ENCODE data around the gene CACNA1C. TPM values are rescaled to one million over a fixed set of nuclear protein-coding genes. Genes with fewer than 3 reads are reported as not detected.
A peak's percentile ranks its signal among the peaks of the same experiment; 100 is the strongest.

The CACNA1C gene
- total RNA-seq, 2 donors from 2014 or later, result 0.86 to 6.3 TPM

DNA sequence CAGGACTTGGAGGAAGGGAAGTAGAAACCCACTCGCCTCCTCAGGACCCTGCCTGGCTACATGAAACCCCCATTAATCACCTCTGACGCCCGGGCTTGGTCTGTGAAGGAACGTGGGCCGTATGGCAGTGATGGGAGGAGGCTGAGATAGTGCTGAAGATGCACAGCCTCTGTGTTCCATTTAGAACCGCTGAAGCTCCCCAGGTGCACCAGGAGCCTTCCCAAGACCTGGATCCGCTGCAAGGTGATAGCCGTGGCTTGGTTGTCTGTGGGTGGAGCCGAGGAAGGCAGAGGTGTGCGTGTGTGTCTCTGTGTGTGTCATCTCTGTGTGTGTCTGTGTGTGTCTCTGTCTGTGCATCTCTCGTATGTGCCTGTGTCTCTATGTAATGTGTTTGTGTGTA, 293.1 kb downstream of the CACNA1C start:
- H3K27me3 Mint-ChIP-seq (ENCODE audit: insufficient read depth), result peaks cover 16% of the 10 kb centered on the region
- 81 to 87% methylated on average over 7 to 11 of the region's 11 CpGs for WGBS, 2 experiments (ENCODE audit: insufficient coverage in 1 of 2, insufficient read length in 1 of 2)
- no peak overlapping the region for H3K27ac ChIP-seq (ENCODE audit: low read depth, low read length)

DNA sequence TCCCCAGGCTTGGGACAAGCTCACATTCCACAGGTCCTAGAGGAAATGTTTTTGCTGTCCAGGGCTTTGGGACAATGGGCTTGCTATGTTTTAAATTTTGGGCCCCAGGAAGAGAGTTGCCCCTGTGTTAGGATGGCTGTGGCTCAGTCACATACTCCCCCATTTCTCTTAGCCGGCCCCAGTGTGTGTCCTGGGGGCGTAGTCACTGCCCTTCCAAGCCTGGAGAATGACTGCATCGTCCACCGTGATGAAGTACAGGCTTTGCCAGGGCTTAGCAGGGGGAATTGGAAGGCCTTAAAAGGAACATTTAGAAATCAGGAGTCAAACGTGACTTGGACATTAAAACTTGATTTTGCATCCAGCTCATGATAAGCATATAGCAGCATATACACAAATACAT, 293.6 kb downstream of the CACNA1C start:
- no peaks in the 10 kb centered on the region for H3K36me3 Mint-ChIP-seq (ENCODE audit: low read depth)
- TF ChIP-seq, protein P1, sequence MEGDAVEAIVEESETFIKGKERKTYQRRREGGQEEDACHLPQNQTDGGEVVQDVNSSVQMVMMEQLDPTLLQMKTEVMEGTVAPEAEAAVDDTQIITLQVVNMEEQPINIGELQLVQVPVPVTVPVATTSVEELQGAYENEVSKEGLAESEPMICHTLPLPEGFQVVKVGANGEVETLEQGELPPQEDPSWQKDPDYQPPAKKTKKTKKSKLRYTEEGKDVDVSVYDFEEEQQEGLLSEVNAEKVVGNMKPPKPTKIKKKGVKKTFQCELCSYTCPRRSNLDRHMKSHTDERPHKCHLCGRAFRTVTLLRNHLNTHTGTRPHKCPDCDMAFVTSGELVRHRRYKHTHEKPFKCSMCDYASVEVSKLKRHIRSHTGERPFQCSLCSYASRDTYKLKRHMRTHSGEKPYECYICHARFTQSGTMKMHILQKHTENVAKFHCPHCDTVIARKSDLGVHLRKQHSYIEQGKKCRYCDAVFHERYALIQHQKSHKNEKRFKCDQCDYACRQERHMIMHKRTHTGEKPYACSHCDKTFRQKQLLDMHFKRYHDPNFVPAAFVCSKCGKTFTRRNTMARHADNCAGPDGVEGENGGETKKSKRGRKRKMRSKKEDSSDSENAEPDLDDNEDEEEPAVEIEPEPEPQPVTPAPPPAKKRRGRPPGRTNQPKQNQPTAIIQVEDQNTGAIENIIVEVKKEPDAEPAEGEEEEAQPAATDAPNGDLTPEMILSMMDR (conservative IDR thresholded peaks at IDR 0.05), result no peak
- no peak overlapping the region for H3K27ac Mint-ChIP-seq
- H3K9me3 ChIP-seq (ENCODE audit: control insufficient read depth, low read length), result no peaks in the 10 kb centered on the region
- H3K9me3 Mint-ChIP-seq, result no peaks in the 10 kb centered on the region
- WGBS, 2 experiments (ENCODE audit: insufficient coverage in 1 of 2, insufficient read length in 1 of 2), result 90 to 93% methylated on average over 4 to 5 of the region's 5 CpGs
- H3K36me3 ChIP-seq (ENCODE audit: control insufficient read depth, insufficient read depth, low read length), result no peaks in the 10 kb centered on the region
- H3K4me3 Mint-ChIP-seq, result no peak overlapping the region
- H3K27ac ChIP-seq (ENCODE audit: low read depth, low read length), result no peak overlapping the region
- H3K9ac ChIP-seq (ENCODE audit: extremely low read depth, low read length, poor library complexity, severe bottlenecking), result no peak overlapping the region
- DNase-seq, result no peak
- no peak overlapping the region for H3K4me3 ChIP-seq (ENCODE audit: low read length)
- peaks cover 28% of the 10 kb centered on the region for H3K4me1 Mint-ChIP-seq
- no peaks in the 10 kb centered on the region for H3K27me3 ChIP-seq (ENCODE audit: control insufficient read depth, insufficient read depth, low read length, poor library complexity, severe bottlenecking)
- peaks cover 16% of the 10 kb centered on the region for H3K27me3 Mint-ChIP-seq (ENCODE audit: insufficient read depth)
- peaks cover 2% of the 10 kb centered on the region for H3K4me1 ChIP-seq (ENCODE audit: control insufficient read depth, insufficient read depth, low read length)

More for the DNA sequence above, 293.1 kb downstream of the CACNA1C start:
- Mint-ChIP-seq H3K9me3 (no peaks in the 10 kb centered on the region), H3K27ac (no peak overlapping the region), H3K36me3 (ENCODE audit: low read depth) (no peaks in the 10 kb centered on the region), H3K4me1 (peaks cover 32% of the 10 kb centered on the region), H3K4me3 (no peak overlapping the region)
- peaks cover 2% of the 10 kb centered on the region for H3K4me1 ChIP-seq (ENCODE audit: control insufficient read depth, insufficient read depth, low read length)
- TF ChIP-seq, protein P1 (conservative IDR thresholded peaks at IDR 0.05), result no peak
- H3K9ac ChIP-seq (ENCODE audit: extremely low read depth, low read length, poor library complexity, severe bottlenecking), result no peak overlapping the region
- peak; percentile 45 for DNase-seq
- H3K27me3 ChIP-seq (ENCODE audit: control insufficient read depth, insufficient read depth, low read length, poor library complexity, severe bottlenecking), result no peaks in the 10 kb centered on the region
- H3K36me3 ChIP-seq (ENCODE audit: control insufficient read depth, insufficient read depth, low read length), result no peaks in the 10 kb centered on the region
- H3K9me3 ChIP-seq (ENCODE audit: control insufficient read depth, low read length), result no peaks in the 10 kb centered on the region
- no peak overlapping the region for H3K4me3 ChIP-seq (ENCODE audit: low read length)

DNA sequence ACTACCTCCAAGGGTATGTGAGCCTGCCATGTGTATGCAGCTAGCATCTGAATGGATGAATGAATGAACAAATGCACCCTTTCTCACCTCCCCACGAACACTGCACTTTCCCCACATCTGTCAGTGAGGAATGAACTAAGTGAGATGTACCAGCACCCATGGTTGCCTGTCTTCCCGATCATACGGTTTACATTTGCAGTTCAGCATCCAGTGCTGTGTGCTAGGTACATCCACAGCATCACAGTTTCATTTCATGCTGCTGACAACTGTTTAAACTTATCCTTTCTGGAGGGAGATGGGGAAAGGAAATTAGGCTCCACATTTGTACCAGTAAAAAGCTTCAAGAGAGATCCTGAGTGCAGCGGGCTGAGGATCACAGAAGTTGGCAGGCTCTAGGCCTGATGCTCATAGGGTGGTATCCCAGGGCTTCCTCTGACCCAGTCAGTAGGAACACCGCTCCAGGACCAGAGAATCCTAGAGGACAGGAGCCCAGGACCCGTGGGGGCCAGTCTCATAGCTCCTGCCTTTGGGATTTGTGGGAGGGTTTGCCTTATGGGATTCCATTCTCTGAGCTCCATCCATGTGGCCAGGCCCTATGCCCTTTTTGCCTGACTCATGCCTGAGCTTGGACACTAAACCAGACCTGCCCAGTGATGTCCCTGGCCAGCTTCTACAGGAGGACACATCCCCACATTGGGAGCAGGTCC, 294.5 kb downstream of the CACNA1C start:
- TF ChIP-seq, protein P1 (conservative IDR thresholded peaks at IDR 0.05), result no peak
- Histone ChIP-seq H3K4me1 (ENCODE audit: control insufficient read depth, insufficient read depth, low read length) (peaks cover 1% of the 10 kb centered on the region), H3K4me3 (ENCODE audit: low read length) (no peak overlapping the region), H3K27me3 (ENCODE audit: control insufficient read depth, insufficient read depth, low read length, poor library complexity, severe bottlenecking) (no peaks in the 10 kb centered on the region), H3K36me3 (ENCODE audit: control insufficient read depth, insufficient read depth, low read length) (no peaks in the 10 kb centered on the region), H3K27ac (ENCODE audit: low read depth, low read length) (no peak overlapping the region), H3K9me3 (ENCODE audit: control insufficient read depth, low read length) (no peaks in the 10 kb centered on the region), H3K9ac (ENCODE audit: extremely low read depth, low read length, poor library complexity, severe bottlenecking) (no peak overlapping the region)
- Mint-ChIP-seq H3K36me3 (ENCODE audit: low read depth) (no peaks in the 10 kb centered on the region), H3K9me3 (no peaks in the 10 kb centered on the region), H3K4me1 (peaks cover 19% of the 10 kb centered on the region), H3K4me3 (no peak overlapping the region), H3K27ac (no peak overlapping the region), H3K27me3 (ENCODE audit: insufficient read depth) (peaks cover 20% of the 10 kb centered on the region)
- peak; percentile 35 for DNase-seq
- WGBS, 2 experiments (ENCODE audit: insufficient coverage in 1 of 2, insufficient read length in 1 of 2), result 94 to 100% methylated on average over 1 to 6 of the region's 6 CpGs

Data from endodermal cell (in vitro differentiated cells).